AG10803 (cell line): ENCODE data around the gene DLG5.

Source experiments
- DNase-seq: peaks from one replicate; pipeline ENCODE4 v3.0.0; 2010; ENCODE audit warnings: low read depth
- H3K4me3 ChIP-seq: 2 replicates; pipeline ENCODE4 v1.5.1; 2011; ENCODE audit warnings: mild to moderate bottlenecking, low read length, control low read depth
- CTCF ChIP-seq: conservative IDR thresholded peaks from 2 replicates; pipeline ENCODE4 v1.5.1; 2011; ENCODE audit warnings: mild to moderate bottlenecking, low read length, control low read depth, inconsistent platforms

The DLG5 gene

GRCh38 chr10:77859200-77859864 is 67.2 kb downstream of the DLG5 start:
- DNase-seq, result no peak
- no peak for TF ChIP-seq CTCF
- no peak overlapping the region for H3K4me3 ChIP-seq

GRCh38 chr10:77857272-77857671 is 69.3 kb downstream of the DLG5 start:
- DNase-seq, result no peak
- TF ChIP-seq CTCF, result no peak
- H3K4me3 ChIP-seq, result no peak overlapping the region

GRCh38 chr10:77856566-77856965 is 70.0 kb downstream of the DLG5 start:
- no peak for TF ChIP-seq CTCF

GRCh38 chr10:77855404-77856155 is 71.0 kb downstream of the DLG5 start:
- TF ChIP-seq CTCF, result no peak

More at GRCh38 chr10:77856566-77856965, 70.0 kb downstream of the DLG5 start:
- no peak overlapping the region for H3K4me3 ChIP-seq
- no peak for DNase-seq

GRCh38 chr10:77854115-77854514 is 72.4 kb downstream of the DLG5 start:
- TF ChIP-seq CTCF, result no peak
- DNase-seq, result no peak
- no peak overlapping the region for H3K4me3 ChIP-seq

More at GRCh38 chr10:77855404-77856155, 71.0 kb downstream of the DLG5 start:
- H3K4me3 ChIP-seq, result no peak overlapping the region
- no peak for DNase-seq

- no peak for TF ChIP-seq CTCF
- DNase-seq, result no peak
- H3K4me3 ChIP-seq, result no peak overlapping the region
Measured at GRCh38 chr10:77853256-77853655, 73.3 kb downstream of the DLG5 start.

GRCh38 chr10:77850620-77851231 is 75.8 kb downstream of the DLG5 start:
- no peak for TF ChIP-seq CTCF
- H3K4me3 ChIP-seq, result no peak overlapping the region

More at GRCh38 chr10:77850620-77851231, 75.8 kb downstream of the DLG5 start:
- DNase-seq, result no peak
